Ascending aorta (tissue), 2 donors: ENCODE measurements around the gene DCAF8. TPM values are rescaled to one million over a fixed set of nuclear protein-coding genes. Genes with fewer than 3 reads are reported as not detected.
A peak's percentile ranks its signal among the peaks of the same experiment; 100 is the strongest.

Experiments
- DNase-seq, 2 donors: peaks; one replicate each; pipeline ENCODE4 v3.0.0-alpha.2; 2019; ENCODE audit warnings: low spot score in 2 of 2
- H3K27ac ChIP-seq, 2 donors: fragments of 200-600 bp; sonication (generic); one replicate each; pipeline ENCODE4 v1.5.1; 2016 to 2017; ENCODE audit warnings: mild to moderate bottlenecking in 1 of 2
- H3K27me3 ChIP-seq: fragments of 200-600 bp; sonication (generic); one replicate; pipeline ENCODE4 v1.5.1; 2017
- H3K36me3 ChIP-seq, 2 donors: fragments of 200-600 bp; sonication (generic); one replicate each; pipeline ENCODE4 v1.5.1; 2016
- H3K4me1 ChIP-seq, 2 donors: fragments of 200-600 bp; sonication (generic); one replicate each; pipeline ENCODE4 v1.5.1; 2016 to 2017; ENCODE audit warnings: mild to moderate bottlenecking in 1 of 2
- H3K4me3 ChIP-seq, 2 donors: fragments of 200-600 bp; sonication (generic); one replicate each; pipeline ENCODE4 v1.5.1; 2016 to 2017; ENCODE audit warnings: mild to moderate bottlenecking in 1 of 2
- H3K9me3 ChIP-seq, 2 donors: fragments of 200-600 bp; sonication (generic); one replicate each; pipeline ENCODE4 v1.5.1; 2016
- intact Hi-C: fragments of 100-400 bp; cut with DNase I; formaldehyde crosslinking; loops from one replicate; pipeline ENCODE4 v1.15.1; 2023
- total RNA-seq: library from RNA; depleted of rRNA; stranded (reverse); fragments of >200 nt; gene quantifications from one replicate; pipeline ENCODE4 v1.1.0, GENCODE V29; 2016
- TF ChIP-seq, protein P1 (sequence below), 3 experiments: fragments of 200-600 bp in 2 of 3; fragments of 450-650 bp in 1 of 3; sonication (generic) in 2 of 3; IDR thresholded peaks; one replicate each; pipeline ENCODE4 v1.5.1; 2016 to 2019; ENCODE audit warnings: antibody characterized with exemption in 3 of 3, mild to moderate bottlenecking in 1 of 3, moderate library complexity in 1 of 3

Gene DCAF8
- total RNA-seq, 1 donor from 2014 or later: 68.9 TPM

GRCh38 chr1:160251687-160252526 lies 10.4 kb downstream of the DCAF8 start:
- DNase-seq: peak in 1 of 2 donors; percentile 82
- TF ChIP-seq, protein P1, sequence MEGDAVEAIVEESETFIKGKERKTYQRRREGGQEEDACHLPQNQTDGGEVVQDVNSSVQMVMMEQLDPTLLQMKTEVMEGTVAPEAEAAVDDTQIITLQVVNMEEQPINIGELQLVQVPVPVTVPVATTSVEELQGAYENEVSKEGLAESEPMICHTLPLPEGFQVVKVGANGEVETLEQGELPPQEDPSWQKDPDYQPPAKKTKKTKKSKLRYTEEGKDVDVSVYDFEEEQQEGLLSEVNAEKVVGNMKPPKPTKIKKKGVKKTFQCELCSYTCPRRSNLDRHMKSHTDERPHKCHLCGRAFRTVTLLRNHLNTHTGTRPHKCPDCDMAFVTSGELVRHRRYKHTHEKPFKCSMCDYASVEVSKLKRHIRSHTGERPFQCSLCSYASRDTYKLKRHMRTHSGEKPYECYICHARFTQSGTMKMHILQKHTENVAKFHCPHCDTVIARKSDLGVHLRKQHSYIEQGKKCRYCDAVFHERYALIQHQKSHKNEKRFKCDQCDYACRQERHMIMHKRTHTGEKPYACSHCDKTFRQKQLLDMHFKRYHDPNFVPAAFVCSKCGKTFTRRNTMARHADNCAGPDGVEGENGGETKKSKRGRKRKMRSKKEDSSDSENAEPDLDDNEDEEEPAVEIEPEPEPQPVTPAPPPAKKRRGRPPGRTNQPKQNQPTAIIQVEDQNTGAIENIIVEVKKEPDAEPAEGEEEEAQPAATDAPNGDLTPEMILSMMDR (IDR thresholded peaks at IDR 0.05): peak; percentile 68 to 71 (median 70)
- H3K9me3 ChIP-seq: no peaks in the 10 kb centered on the region
- intact Hi-C loops: loop anchor here (1.0 to 5.0 kb wide), 3 partner anchors 59 to 165 kb away; no protein-coding TSS in a partner anchor
- H3K36me3 ChIP-seq: peaks cover 0 to 7% of the 10 kb centered on the region in 2 donors
- no peak overlapping the region for H3K4me3 ChIP-seq
- H3K27ac ChIP-seq: peak overlapping the region; percentile 13 to 61
- H3K4me1 ChIP-seq: peaks cover 0 to 21% of the 10 kb centered on the region in 2 donors
- no peaks in the 10 kb centered on the region for H3K27me3 ChIP-seq

- Histone ChIP-seq H3K27ac (peak overlapping the region in 1 of 2 donors; percentile 61), H3K36me3 (peaks cover 0 to 7% of the 10 kb centered on the region in 2 donors), H3K27me3 (no peaks in the 10 kb centered on the region), H3K9me3 (no peaks in the 10 kb centered on the region), H3K4me1 (peaks cover 0 to 16% of the 10 kb centered on the region in 2 donors), H3K4me3 (no peak overlapping the region)
- intact Hi-C loops: loop anchor here (5.0 kb wide), 1 partner anchor 164 kb away; no protein-coding TSS in a partner anchor
- DNase-seq: no peak
- TF ChIP-seq, protein P1 (IDR thresholded peaks at IDR 0.05): no peak
Measured at GRCh38 chr1:160251011-160251410, 11.3 kb downstream of the DCAF8 start.

DNA sequence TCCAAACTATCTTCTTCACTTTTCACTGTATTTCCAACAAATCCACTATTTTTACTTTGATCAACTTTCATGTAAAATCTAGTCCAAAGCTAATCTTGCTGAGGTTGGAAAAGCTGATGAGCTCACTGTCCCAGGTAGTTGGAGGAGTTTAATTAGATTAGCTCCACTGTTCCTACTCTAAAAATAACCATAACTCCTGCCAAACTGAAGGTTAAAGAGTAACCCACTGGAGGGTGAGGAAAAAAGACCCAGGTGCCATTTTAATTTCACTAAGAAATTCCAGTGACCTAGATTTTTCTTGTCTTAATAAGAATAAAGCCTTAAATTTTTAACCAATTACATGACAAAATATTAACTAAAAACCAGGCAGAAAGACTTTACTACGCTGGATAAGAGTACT lies 15.3 kb downstream of the DCAF8 start:
- peaks cover 0 to 26% of the 10 kb centered on the region in 2 donors for H3K4me1 ChIP-seq
- H3K27me3 ChIP-seq: no peaks in the 10 kb centered on the region
- intact Hi-C loops: no loop called here
- no peak overlapping the region for H3K4me3 ChIP-seq
- TF ChIP-seq, protein P1 (IDR thresholded peaks at IDR 0.05): no peak
- H3K9me3 ChIP-seq: no peaks in the 10 kb centered on the region
- peaks cover 0 to 6% of the 10 kb centered on the region in 2 donors for H3K36me3 ChIP-seq
- H3K27ac ChIP-seq: no peak overlapping the region
- DNase-seq: no peak

GRCh38 chr1:160245434-160245833 lies 16.9 kb downstream of the DCAF8 start:
- Histone ChIP-seq H3K27ac (peak overlapping the region; percentile 65 to 66), H3K36me3 (peaks cover 6 to 11% of the 10 kb centered on the region in 2 donors), H3K9me3 (no peaks in the 10 kb centered on the region), H3K27me3 (no peaks in the 10 kb centered on the region), H3K4me3 (no peak overlapping the region), H3K4me1 (peaks cover 0 to 22% of the 10 kb centered on the region in 2 donors)
- TF ChIP-seq, protein P1 (IDR thresholded peaks at IDR 0.05): no peak
- intact Hi-C loops: no loop called here
- DNase-seq: no peak

- Histone ChIP-seq H3K4me1 (peaks cover 0 to 17% of the 10 kb centered on the region in 2 donors), H3K4me3 (no peak overlapping the region), H3K27me3 (no peaks in the 10 kb centered on the region), H3K27ac (peak overlapping the region; percentile 65 to 66), H3K36me3 (peaks cover 18 to 23% of the 10 kb centered on the region in 2 donors), H3K9me3 (no peaks in the 10 kb centered on the region)
- no peak for DNase-seq
- intact Hi-C loops: no loop called here
- TF ChIP-seq, protein P1 (IDR thresholded peaks at IDR 0.05): no peak
Measured at GRCh38 chr1:160244209-160244608, 18.1 kb downstream of the DCAF8 start.
